Measurements from ENCODE around the gene SLC9B2.
"Not testable (repeated sequence)": the region's sequence is repeated elsewhere in the genome, so short reads cannot be mapped to it uniquely, and the experiment has no call there.

The SLC9B2 gene

GRCh38 chr4:103018391-103019307 is 57.9 kb downstream of the SLC9B2 start:
- DNase-seq: no peak

GRCh38 chr4:103012551-103012950 is 64.0 kb downstream of the SLC9B2 start:
- no peak for DNase-seq

- DNase-seq: peak; percentile 23
Observed at GRCh38 chr4:103012060-103012459, 64.5 kb downstream of the SLC9B2 start.

DNA sequence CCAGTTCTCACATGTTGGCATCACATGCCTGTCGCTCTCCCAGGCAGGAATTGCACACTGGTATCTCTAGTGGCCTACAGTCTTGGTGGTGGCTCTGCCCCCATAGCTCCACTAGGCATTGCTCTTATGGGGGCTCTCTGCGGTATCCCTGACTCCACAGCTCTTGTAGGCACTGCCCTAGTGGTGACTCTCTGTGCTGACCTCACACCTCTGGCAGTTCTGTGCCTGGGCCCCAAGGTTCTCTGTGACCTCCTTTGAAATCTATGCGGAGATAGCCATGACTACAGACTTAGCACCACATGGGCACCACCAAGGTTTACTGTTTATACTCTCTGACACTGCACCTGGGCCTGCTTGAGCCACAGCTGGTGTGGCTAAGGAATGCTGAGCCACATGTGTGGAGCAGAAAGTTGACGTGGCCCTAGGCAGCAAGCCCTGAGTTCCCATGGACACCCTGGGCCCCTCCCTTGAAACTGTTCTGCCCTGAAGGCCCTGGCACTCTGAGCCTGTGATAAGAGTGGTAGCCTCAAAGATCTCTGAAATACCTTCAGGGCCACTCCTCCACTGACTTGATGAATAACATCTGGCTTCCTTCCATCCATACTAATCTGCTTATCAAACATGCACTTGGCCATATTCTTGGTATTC is 65.1 kb downstream of the SLC9B2 start:
- no peak for DNase-seq

GRCh38 chr4:103010804-103011203 is 65.8 kb downstream of the SLC9B2 start:
- DNase-seq: no peak

DNA sequence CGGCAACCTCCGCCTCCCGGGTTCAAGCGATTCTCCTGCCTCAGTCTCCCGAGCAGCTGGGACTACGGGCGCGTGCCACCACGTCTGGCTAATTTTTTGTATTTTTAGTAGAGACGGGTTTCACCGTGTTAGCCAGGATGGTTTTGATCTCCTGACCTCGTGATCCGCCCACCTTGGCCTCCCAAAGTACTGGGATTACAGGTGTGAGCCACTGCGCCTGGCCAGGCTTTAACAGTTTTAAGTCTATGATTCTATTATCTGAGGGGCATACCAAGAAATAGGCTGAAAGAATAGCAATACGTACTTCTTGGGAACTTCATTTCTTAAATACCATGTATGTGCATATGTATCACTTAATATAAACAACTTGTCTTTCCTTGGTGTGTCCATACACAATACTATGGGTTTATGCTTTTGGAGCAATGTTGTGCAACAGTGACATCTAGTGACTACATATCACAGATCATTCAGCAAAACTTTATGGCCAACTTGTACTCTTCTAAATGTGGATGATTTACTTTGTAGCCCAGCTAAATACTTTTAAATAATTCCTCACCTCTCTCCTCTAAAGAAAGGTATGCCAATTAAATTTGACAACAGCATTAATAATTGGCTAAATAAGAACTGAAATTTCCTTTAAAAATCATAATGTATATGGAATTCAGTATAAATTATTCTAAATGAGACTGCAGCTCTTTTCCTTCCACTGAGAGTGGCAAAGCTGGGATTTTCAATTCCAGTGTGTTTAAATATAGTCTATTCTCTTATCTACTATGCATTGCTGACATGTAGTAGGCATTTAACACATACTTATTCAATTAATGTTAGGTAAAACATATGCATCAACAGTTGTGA is 67.5 kb downstream of the SLC9B2 start:
- DNase-seq: peak; percentile 87

DNA sequence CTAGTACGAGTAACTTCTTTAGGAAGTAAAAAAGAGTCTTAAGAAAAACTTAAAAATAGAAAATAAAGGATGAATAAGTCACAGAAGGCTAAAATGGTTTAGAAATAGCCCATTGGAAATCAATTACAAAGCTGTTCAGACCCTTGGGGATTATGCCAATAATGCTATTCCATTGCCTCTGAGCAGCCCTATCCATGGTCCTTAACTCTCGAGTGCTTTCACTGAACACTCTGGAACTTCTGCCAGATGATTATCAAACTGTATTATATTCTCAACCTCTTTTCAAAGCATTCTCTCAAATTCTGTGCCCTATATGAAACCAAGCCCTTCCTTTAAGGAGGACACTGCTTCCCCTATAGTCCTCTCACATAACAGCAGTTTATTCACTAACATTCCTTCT is 74.0 kb downstream of the SLC9B2 start:
- no peak for DNase-seq

GRCh38 chr4:102994803-102995202 is 81.8 kb downstream of the SLC9B2 start:
- DNase-seq: no peak

DNA sequence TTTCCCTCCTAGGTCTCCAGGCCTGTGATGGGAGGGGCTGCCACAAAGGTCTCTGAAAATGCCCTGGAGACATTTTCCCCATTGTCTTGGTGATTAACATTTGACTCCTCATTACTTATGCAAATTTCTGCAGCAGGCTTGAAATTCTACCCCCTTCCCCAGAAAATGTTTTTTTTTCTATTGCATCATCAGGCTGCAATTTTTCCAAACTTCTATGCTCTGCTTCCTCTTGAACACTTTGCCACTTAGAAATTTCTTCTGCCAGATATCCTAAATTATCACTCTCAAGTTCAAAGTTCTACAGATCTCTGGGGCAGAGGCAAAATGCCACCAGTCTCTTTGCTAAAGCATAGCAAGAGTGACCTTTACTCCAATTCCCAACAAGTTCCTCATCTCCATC is 82.6 kb downstream of the SLC9B2 start:
- DNase-seq: not testable (repeated sequence)

DNA sequence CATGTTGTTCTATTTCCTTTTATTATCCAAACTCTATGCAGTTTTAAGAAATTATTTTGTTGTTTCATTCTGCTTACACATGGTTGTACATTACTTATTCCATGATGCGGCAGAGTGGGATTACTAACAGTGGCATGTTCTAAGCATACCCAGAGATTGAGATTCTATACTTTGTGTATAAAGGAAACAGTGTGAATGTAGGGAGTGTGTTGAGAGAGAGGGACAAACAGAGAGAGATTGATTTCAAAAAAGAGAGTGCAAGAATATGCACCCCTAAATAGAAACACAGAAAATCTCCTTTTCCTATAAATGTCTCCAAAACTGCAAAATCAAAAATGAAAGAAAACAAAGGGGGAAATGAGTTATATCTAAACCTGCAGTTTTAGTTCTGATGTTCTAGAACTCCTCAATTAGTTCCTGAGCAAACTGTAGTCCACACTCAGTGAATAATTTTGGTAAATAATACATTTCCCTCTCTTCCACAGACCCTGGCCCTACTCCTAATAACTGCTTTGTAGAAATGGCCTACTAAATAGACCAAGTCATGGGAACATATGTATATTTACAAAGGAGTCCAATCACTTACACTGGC is 88.0 kb downstream of the SLC9B2 start:
- DNase-seq: no peak

GRCh38 chr4:102981005-102981404 is 95.6 kb downstream of the SLC9B2 start:
- DNase-seq: no peak

All from eye (tissue), 1 donor.